GM21367 (cell line): ENCODE results near the gene CPE.

Source experiments
- ATAC-seq: cut with Tn5 transposase; IDR thresholded peaks from one replicate; pipeline ENCODE4 v1.9.1; 2021; ENCODE audit not compliant: unreplicated experiment

CPE gene

GRCh38 chr4:165542476-165542875, 163.7 kb downstream of the CPE start:
- no peak for ATAC-seq
